Measurements from ENCODE around the gene MPND.

MPND gene, protein sequence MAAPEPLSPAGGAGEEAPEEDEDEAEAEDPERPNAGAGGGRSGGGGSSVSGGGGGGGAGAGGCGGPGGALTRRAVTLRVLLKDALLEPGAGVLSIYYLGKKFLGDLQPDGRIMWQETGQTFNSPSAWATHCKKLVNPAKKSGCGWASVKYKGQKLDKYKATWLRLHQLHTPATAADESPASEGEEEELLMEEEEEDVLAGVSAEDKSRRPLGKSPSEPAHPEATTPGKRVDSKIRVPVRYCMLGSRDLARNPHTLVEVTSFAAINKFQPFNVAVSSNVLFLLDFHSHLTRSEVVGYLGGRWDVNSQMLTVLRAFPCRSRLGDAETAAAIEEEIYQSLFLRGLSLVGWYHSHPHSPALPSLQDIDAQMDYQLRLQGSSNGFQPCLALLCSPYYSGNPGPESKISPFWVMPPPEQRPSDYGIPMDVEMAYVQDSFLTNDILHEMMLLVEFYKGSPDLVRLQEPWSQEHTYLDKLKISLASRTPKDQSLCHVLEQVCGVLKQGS

DNA sequence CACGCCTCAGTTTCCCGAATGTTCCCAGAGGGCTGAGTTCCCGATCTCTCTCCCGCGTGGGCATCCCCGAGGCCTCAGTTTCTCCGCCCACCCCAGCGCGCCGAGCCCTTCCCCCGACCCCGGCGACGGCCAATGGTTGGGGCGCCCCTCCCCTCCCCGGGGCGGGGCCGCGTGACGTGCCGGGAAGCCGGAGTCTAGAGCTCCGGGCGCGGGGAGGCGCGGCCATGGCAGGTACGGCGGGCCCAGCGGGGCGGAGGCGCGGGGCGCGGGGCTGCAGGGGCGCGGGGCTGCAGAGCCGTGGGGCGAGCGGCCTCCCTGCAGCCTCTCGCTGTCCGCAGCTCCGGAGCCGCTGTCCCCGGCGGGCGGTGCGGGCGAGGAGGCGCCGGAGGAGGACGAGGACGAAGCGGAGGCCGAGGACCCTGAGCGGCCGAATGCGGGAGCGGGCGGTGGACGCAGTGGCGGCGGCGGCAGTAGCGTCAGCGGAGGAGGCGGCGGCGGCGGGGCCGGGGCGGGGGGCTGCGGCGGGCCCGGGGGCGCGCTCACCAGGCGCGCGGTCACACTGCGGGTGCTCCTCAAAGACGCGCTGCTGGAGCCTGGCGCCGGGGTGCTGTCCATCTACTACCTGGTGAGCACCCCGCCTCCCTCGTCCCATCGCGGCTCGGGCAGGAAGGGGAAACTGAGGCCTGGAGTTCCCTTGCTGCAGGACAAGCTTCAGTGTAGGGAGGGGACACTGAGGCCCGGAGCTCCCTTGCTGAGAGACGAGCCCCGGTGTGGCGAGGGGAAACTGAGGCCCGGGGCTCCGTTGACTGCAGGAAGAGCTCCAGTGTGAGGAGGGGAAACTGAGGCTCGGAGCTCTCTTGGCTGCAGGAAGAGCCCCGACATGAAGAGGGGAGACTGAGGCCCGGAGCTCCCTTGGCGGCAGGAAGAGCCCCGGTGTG lies at the start of gene MPND:
TSS of gene MPND (plus strand) at position 193 of the 938 bp plus-strand sequence. CDS start at position 225, 32 bp downstream.
- in situ Hi-C loops (cut with HindIII; ENCODE audit: low sequenced_read_pairs): no loop called here

DNA sequence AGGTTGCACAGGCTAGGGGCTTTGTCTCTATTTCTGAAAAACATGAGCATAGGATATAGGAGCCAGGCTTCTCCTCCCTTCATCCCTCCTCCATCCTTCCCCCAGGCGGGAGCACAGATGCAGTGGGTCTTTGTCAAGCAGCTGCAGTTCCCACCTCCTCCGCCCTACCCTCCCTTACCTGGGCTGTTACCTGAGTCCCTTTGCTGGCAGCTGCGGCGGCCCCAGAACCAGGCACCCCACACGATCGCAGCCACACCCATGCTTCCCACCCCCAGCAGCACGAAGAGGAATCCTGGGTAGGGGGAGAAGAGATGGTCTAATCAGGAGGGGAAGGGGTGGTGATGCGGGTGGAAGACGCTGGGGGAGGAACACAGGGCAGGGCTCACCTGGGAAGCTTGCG lies 49.0 kb upstream of the MPND start:
- in situ Hi-C loops (cut with HindIII; ENCODE audit: low sequenced_read_pairs): no loop called here

DNA sequence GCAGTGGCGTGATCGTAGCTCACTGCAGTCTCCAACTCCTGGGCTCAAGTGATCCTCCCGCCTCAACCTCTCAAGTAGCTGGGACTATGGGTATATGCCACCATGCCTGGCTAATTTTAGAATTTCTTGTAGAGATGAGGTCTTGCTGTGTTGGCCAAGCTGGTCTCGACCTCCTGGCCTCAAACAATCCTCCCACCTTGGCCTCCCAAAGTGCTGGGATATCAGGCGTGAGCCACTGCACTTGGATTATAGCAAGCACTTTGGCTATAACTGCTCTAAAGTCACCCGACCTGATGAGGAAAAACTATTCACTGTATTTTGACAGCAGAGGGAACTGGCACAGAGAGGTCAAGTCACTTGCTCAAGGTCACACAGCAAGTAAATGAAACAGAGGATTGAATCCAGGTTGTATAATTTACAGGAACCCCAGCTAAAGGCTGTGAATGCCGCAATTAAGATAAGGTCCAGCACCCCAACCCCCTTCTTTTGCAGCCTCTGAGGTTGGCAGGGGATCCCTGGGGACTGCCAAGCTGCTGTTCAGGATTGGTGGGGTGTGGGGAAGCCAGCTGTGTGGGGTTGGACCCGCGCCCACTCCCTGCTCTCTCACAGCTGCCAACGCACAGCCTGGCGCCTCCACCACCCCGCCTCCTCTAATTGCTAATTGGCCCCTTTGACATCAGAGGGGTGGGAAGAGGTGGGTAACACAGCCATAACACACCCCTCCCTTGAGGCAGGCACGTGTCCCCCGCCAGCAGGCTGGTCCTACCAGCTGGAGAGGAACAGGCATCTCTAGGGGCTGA lies 47.2 kb upstream of the MPND start:
- in situ Hi-C loops (cut with HindIII; ENCODE audit: low sequenced_read_pairs): no loop called here

DNA sequence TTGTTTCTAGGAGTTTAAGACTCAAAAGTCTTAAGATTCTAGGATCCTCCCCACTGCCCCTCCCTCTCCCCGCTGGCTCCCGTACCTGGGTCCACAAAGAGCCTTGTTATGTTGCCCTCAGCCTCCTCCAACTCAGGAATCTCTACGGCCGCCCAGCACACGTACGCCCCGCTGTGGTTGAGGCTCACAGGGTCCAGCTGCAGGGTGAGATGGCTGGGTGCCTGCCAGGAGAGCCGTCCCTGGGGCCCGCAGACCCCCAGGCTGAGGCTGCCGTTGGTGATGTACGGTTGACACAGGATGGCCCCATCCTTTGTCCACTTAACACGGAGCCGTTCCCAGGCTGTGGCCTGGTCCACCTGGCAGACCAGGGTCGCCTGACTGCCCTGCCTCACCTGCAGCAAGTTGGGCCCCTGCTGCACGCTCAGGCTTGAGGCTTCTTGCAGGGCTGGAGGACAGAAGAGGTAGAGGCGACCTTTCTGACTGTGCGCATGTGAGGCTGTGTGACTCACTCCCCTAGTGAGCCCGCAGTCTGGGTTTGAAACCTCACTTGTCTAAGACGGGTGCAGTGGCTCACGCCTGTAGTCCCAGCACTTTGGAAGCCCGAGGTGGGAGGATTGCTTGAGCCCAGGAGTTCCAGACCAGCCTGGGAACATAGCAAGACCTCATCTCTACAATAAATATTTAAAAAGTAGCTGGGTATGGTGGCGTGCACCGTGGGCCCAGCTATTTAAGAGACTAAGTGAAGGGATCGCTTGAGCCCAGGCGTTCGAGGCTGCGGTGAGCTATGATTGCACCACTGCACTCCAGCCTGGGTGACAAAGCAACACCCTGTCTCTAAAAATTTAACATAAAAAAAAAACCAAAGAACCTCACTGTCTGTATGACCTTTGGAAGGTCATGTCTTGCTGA lies 45.2 kb upstream of the MPND start:
- in situ Hi-C loops (cut with HindIII; ENCODE audit: low sequenced_read_pairs): no loop called here

DNA sequence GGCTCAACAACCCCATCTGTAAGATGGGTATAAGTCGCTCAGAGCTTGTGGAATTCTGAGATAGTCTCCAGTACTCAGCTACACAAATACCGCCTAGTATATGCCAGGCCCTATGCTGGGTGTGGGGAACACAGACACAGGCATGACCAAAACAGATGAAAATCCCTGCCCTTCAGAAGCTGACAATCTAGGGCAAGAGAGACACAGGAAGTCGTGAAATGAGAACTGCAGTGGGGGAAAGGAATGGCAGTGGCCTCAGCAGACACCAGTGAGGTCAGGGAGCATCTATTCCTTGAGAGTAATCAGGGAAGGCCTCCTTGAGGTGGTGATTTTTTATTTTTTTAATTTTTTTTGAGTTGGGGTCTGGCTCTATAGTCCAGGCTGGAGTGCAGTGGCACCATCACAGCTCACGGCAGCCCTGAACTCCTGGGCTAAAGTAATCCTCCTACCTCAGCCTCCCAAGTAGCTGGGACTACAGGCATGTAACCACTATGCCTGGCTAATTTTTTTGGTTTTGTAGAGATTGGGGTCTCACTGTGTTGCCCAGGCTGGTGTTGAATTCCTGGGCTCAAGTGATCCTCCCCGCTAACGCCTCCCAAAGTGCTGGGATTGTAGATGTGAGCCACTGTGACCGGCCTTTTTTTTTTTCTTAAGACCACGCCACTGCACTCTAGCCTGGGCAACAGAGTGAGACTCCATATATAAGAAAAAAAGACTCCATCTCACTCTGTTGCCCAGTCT lies 44.4 kb upstream of the MPND start:
- in situ Hi-C loops (cut with HindIII; ENCODE audit: low sequenced_read_pairs): no loop called here

DNA sequence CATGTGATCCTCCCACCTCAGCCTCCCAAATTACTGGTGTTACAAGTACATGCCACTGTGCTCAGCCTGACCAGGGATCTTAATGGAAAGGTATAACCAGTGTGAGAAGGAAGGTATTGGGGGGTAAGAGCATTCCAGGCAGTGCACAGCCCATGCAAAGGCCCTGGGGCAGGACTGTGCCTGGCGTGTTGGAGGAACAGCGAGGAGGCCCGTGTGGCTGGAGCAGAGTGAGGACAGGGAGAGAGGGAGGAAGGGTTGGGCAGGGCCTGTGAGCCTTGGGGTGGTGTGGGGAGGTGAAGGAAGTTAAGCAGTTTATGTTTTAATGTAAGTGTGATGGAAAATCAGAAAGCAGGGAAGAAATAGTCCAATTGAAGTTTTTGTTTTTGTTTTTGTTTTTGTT lies 42.8 kb upstream of the MPND start:
- in situ Hi-C loops (cut with HindIII; ENCODE audit: low sequenced_read_pairs): no loop called here

DNA sequence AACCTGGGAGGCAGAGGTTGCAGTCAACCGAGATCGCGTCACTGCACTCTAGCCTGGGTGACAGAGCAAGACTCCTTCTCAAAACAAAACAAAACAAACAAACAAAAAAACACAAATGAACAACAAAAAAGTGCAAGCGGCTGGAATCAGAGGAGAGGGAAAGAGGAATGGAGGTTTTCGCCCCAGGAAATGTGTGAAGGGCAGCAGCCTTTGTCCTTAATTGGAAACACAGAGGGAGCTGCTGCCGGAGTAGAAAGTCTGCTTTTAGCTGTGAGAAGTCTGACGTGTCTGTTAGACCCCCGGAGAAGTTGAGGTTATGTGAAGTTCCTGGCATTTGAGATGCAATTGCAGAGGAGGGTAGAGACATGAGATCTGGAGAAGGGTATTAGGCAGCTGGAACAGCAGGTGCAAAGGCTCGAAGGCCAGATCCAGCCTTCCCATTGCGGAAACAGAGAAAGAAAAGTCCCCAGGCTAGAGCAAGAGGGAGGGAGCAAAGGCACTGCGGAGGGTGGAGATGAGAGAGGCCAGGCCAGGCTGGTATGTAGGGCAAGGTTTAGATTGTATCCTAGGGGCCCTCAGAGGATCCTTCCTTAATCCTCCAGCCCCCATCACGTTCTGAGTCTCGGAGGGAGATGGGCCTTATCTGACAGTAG lies 41.6 kb upstream of the MPND start:
- in situ Hi-C loops (cut with HindIII; ENCODE audit: low sequenced_read_pairs): no loop called here

DNA sequence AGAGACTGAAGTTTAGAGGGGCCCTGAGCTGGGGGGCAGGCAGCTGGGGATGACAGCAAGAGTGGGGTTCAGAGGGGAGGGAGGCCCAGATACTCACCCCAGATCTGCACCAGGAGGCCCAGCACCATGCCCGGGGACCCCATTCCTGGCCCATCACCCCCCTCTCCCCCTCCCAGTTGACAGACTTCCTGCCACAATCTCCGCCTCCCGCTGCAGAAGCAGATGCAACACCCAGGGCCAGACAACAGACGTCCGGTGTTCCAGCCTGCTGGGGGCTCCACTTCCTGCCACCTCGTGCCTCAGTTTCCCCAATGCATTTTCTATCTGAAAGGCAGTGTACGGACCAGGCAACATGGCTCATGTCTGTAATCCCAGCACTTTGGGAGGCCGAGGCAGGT lies 41.1 kb upstream of the MPND start, which contains the start of gene TMIGD2:
TSS of gene TMIGD2 (minus strand) at position 147 of the 398 bp plus-strand sequence. CDS start at position 143, 4 bp downstream.
- in situ Hi-C loops (cut with HindIII; ENCODE audit: low sequenced_read_pairs): no loop called here

DNA sequence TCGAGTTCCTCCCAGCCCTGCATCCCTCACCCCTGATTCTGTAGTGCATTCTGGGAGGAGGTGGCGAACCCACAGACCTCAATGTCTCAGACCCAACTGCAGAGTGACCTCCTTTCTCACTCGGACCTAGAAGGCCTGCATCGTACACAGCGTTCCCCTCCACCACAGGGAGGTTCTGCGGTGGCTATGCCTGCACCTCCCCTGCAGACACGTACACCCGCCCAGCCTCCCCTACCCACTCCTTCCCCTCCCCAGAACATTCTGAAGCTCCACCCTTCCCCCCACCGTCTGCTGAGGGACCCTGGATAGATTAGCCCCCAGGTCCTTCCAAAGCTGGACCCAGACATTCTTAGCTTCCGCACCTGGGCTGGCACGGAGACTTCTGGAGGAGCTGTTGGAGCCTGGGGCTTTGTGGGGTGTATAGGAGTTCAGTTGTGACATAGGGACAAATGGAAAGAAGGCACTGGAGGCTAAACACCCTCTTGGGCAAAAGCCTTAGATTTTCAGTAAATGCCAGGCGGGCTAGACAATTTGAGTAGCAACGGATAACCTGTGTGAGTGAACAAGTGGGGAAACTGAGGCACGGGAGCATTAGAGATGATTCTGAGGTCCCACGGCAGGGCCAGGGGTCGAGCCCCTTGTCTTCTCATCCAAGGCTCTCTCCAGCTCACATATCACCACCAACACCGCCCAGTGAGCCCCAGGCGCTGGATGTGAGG lies 39.4 kb upstream of the MPND start:
- in situ Hi-C loops (cut with HindIII; ENCODE audit: low sequenced_read_pairs): no loop called here

DNA sequence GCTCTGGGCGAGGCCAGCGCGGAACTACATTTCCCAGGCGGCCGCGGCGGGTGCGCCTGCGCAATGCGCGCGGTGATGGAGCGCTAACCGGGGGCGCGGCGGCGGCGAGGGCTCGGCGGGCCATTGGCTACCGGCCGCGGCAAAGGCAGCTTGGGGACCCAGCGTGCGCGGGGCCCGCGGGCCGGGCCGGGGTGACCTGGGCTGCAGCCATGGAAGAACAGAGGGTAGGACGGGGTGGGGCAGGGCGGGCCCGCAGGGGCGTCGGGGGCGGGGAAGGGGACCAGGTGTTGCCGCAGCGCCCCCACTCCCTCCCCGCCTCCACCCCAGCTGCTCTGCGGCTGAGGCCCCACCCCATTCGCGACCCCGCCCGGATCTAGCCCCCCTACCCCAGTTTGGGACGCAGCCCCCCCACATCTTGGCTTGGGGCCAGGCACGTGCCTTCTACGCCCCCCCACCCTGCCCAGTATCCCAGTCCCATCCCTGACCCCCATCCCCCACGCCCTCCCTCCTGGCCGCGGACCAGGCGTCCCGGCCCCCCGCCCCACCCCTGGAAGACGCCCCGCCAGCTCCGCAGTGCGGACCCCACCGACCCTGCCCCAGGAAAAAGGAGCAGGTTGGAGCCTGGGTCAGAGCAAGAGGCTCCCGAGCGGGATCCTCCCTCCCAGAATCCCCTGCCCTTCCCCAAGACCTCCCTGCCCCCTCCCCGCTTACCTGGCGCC lies 38.7 kb upstream of the MPND start, which contains the start of gene FSD1:
TSS of gene FSD1 (plus strand) at position 61 of the 719 bp plus-strand sequence. CDS start at position 210, 149 bp downstream.
- in situ Hi-C loops (cut with HindIII; ENCODE audit: low sequenced_read_pairs): no loop called here

DNA sequence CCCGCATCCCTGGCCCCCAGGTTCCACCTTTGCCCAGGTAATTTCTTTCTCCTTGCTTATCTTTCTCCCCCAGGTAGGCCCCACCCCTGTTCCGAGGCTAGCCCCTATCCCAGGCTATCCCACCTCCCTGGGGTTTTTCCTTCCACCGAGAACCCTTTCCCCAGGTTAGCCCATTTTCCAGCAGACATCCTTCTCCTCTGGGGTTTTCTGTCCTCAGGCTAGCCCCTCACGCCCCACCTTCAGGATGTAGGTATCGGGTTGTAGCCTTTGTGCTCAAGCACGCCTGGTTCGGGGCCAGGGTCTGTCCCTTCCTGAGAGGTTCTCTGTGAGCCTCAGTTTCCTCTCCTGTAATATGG lies 38.1 kb upstream of the MPND start:
- in situ Hi-C loops (cut with HindIII; ENCODE audit: low sequenced_read_pairs): no loop called here

DNA sequence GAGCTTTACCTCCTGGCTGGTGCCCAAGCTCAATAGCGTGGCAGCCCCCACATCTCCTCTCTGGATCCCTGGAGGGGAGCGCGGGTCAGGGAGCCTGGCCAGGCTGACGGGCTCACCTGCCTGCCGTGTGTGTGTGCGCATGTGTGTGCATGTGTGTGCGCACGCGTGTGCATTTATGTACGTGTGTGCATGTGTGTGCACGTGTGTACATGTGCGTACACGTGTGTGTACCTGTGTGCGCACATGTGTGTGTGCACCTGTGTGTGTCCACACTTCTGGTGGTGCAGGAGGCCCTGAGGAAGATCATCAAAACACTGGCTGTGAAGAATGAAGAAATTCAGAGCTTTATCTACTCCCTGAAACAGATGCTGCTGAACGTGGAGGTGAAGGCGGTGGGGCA lies 37.7 kb upstream of the MPND start:
- in situ Hi-C loops (cut with HindIII; ENCODE audit: low sequenced_read_pairs): no loop called here

DNA sequence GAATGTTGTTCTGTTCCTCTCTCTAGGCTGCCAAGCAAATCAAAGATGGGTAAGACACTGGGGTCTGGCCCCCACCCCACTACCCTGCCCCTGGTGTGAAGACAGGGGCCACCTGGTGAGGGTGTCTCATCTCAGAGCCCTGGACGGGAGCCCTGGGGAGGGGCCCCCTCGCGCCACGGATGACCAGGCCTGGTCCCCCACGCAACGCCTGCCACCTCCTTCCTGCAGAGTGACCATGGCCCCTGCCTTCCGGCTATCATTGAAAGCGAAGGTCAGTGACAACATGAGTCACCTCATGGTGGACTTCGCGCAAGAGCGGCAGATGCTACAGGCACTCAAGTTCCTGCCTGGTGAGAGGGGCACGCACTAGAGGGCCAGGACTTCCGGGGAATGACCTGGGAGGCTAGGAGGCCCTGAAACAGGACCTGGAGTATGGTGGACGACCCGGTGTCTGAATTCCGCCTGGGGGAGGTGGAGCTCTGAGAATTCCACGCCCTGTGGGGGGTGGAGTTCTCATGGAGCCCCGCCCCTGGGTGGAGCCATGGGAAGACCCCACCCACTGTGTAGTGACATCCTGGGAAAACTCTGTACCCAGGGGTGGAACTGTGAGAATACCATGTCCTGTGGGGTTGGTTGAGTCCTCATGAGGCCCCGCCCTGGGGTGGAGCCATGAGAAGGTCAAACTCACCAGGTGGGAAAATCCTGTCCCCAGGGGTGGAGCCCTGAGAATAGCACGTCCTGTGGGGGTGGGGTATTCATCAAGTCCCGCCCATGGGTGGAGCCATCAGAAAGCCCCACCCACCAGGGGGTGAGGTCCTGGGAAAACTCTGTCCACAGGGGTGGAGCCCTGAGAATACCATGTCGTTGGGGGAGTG lies 32.9 kb upstream of the MPND start:
- in situ Hi-C loops (cut with HindIII; ENCODE audit: low sequenced_read_pairs): no loop called here

DNA sequence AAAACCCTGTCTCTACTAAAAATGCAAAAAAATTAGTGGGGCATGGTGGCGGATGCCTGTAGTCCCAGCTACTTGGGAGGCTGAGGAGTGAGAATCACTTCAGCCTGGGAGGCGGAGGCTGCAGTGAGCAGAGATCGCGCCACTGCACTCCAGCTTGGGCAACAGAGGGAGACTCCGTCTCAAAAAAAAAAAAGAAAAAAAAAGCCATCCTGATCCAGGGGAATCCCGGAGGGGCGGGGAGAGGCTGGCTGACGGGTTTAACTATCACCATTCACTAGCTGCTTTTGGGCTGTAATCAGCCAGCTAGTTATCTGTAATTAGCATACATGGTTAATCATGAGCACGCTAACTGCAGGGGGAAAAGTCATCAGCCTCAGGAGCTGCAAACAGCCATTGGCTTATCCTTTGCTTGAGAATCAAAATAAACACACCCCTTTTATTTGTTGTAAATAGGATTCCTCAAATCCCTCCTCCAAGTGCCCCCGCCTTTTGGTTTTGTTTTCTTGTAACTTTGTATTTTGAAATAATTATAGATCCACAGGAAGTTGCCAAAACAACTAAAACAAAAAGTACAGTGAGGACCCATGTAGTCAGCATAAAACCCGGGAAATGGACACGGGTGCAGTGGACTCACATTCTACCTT lies 29.4 kb upstream of the MPND start:
- in situ Hi-C loops (cut with HindIII; ENCODE audit: low sequenced_read_pairs): no loop called here

DNA sequence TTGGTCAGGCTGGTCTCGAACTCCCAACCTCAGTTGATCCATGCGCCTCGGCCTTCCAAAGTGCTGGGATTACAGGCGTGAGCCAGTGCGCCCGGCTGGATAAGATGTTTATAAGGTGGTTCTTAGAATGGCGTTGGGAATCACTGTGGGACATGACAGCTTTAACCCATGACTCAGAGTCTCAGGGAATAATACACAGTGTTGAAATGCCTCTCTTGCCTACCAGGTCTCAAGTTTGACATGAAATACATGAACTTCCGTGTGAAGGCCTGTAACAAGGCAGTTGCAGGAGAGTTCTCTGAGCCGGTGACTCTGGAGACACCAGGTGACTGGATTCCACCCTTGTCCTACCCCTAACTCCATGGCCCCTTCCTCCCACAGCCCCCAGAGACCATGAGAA lies 26.4 kb upstream of the MPND start:
- in situ Hi-C loops (cut with HindIII; ENCODE audit: low sequenced_read_pairs): no loop called here

DNA sequence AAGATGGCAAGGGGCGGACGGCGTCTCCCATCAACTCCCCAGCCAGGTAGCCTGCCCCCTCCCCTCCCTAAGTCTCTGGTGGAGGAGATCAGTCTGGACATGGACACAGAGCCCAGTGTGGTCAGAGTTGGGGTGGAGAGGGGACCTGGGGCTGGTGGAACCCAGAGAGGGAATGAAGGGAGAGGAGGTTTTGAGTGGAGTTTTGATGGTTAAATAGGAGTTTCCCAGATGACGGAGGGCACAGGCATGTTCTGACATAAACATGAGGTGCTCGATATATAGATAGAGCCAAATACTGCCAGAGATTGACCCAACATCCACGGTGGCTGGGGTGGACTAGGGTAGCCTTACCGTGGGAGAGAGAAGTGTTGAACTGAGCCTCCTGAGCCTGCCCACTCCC lies 24.9 kb upstream of the MPND start:
- in situ Hi-C loops (cut with HindIII; ENCODE audit: low sequenced_read_pairs): no loop called here

Measured in DLD1 (cell line).